ENCODE results near the gene SIRPD. TPM values are rescaled to one million over a fixed set of nuclear protein-coding genes. Genes with fewer than 3 reads are reported as not detected.
"Not testable (repeated sequence)": the region's sequence is repeated elsewhere in the genome, so short reads cannot be mapped to it uniquely, and the experiment has no call there.

The SIRPD gene
- total RNA-seq, 1 experiment from 2014 or later = not detected

DNA sequence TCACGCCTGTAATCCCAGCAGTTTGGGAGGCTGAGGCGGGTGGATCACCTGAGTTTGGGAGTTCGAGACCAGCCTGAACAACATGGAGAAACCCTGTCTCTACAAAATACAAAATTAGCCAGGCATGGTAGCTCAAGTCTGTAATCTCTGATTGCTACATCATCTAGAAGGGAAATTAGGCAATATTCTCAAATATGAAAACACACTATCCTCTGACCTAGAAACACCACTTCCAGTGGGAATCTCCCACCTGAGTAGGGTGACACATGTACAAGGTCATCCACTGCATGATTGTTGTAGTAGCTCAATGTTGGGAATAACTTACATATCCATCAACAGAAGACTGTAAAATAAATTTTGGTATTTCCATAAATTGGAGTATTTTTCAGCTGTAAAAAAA lies 19.1 kb upstream of the SIRPD start:
- H3K4me3 ChIP-seq (ENCODE audit: low read length) = no peak overlapping the region
- H3K4me2 ChIP-seq (ENCODE audit: low read depth, low read length, poor library complexity, severe bottlenecking) = no peak overlapping the region
- H2AFZ ChIP-seq (ENCODE audit: low read length) = no peak overlapping the region

DNA sequence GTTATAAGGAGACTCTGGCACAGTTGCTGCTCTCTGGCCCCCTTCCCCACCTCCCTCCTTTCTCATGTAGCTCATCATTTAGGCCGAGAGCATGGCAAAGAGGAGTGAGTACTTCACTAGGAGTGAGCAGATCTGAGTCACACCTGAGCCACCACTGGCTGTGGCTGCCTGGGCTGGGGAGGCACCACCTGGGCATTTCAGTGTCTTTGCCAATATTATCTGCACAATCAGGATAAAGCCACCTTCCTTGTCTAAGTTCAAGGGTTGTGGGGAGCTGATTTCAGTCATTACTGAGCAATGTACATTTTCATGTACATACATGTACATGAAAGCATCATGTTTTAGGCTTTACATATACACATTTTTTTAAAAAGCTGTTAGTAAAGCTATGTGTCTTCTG lies 18.5 kb upstream of the SIRPD start:
- H3K9me2 ChIP-seq (replicated peaks; ENCODE audit: insufficient read depth, low read length); H3K27ac ChIP-seq (ENCODE audit: low read length); H4K20me1 ChIP-seq (ENCODE audit: insufficient read depth, low read depth, low read length); H3K79me2 ChIP-seq (ENCODE audit: low read length); H3K9me3 ChIP-seq (ENCODE audit: low read length); DNase-seq; H3K27me3 ChIP-seq (ENCODE audit: low read length); H3K9ac ChIP-seq (ENCODE audit: low read length); H3K4me1 ChIP-seq (ENCODE audit: low read length); H3K4me3 ChIP-seq (ENCODE audit: low read length); H2AFZ ChIP-seq (ENCODE audit: low read length); H3K4me2 ChIP-seq (ENCODE audit: low read depth, low read length, poor library complexity, severe bottlenecking); H3K36me3 ChIP-seq (ENCODE audit: insufficient read depth, low read length): not testable (repeated sequence)

More for the DNA sequence above, 19.1 kb upstream of the SIRPD start:
- no peaks in the 10 kb centered on the region for H3K9me2 ChIP-seq (replicated peaks; ENCODE audit: insufficient read depth, low read length)
- no peak overlapping the region for H3K9ac ChIP-seq (ENCODE audit: low read length)
- no peaks in the 10 kb centered on the region for H3K4me1 ChIP-seq (ENCODE audit: low read length)
- no peaks in the 10 kb centered on the region for H3K27me3 ChIP-seq (ENCODE audit: low read length)
- no peak for DNase-seq
- H3K36me3 ChIP-seq (ENCODE audit: insufficient read depth, low read length) = no peaks in the 10 kb centered on the region
- no peaks in the 10 kb centered on the region for H4K20me1 ChIP-seq (ENCODE audit: insufficient read depth, low read depth, low read length)
- no peaks in the 10 kb centered on the region for H3K9me3 ChIP-seq (ENCODE audit: low read length)
- no peak overlapping the region for H3K27ac ChIP-seq (ENCODE audit: low read length)
- H3K79me2 ChIP-seq (ENCODE audit: low read length) = no peaks in the 10 kb centered on the region

DNA sequence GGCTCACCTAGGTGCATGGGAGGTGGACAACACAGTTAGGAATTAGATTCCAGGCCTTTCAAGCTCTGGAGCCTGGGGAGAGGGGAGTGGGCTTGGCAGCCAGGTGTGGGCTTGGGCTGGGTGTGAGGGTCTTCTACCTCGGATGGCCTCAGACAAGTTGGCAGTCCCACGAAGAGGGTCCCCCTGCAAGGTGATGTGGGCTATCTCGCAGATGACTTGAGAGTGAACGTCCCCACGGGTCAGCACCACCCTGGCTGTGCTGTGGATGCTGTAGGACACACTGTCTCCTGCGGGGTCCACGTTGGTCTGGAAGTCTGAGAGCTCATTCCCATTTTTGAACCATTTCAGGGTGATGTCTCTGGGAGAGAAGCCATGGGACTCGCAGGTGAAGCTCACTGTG lies 14.1 kb upstream of the SIRPD start:
- not testable (repeated sequence) for H3K4me1 ChIP-seq (ENCODE audit: low read length); H3K9me2 ChIP-seq (replicated peaks; ENCODE audit: insufficient read depth, low read length); H3K9ac ChIP-seq (ENCODE audit: low read length); H3K27ac ChIP-seq (ENCODE audit: low read length); H3K27me3 ChIP-seq (ENCODE audit: low read length); H3K79me2 ChIP-seq (ENCODE audit: low read length); H3K9me3 ChIP-seq (ENCODE audit: low read length); DNase-seq; H2AFZ ChIP-seq (ENCODE audit: low read length); H4K20me1 ChIP-seq (ENCODE audit: insufficient read depth, low read depth, low read length); H3K4me3 ChIP-seq (ENCODE audit: low read length); H3K36me3 ChIP-seq (ENCODE audit: insufficient read depth, low read length); H3K4me2 ChIP-seq (ENCODE audit: low read depth, low read length, poor library complexity, severe bottlenecking)

DNA sequence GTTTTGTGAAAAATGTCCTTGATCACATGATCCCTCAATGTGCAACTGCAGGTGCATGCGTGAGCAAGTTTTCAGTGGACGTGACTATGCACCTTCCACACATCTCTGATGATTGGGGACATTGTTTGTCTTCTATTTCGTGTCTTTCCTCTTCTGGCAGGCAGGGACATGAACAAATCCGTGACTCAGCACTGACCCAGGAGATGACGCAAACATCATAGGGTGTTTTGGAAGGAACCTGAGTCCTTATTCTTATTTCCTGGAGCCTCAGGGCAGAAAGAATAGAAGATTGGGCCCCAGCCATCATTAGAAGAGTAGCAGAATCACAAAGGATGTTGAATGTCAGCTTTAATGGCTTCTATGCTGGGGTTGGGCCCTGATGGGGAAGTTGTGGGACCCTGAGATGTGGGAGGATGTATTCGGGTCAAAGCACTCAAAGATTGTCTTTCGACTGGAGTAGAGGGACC lies 11.9 kb upstream of the SIRPD start:
- Histone ChIP-seq H4K20me1 (ENCODE audit: insufficient read depth, low read depth, low read length) (no peaks in the 10 kb centered on the region), H3K9me2 (replicated peaks; ENCODE audit: insufficient read depth, low read length) (no peaks in the 10 kb centered on the region), H3K27ac (ENCODE audit: low read length) (no peak overlapping the region), H3K36me3 (ENCODE audit: insufficient read depth, low read length) (no peaks in the 10 kb centered on the region), H3K4me1 (ENCODE audit: low read length) (no peaks in the 10 kb centered on the region), H3K9me3 (ENCODE audit: low read length) (no peaks in the 10 kb centered on the region), H3K79me2 (ENCODE audit: low read length) (no peaks in the 10 kb centered on the region), H2AFZ (ENCODE audit: low read length) (no peak overlapping the region), H3K4me3 (ENCODE audit: low read length) (no peak overlapping the region), H3K27me3 (ENCODE audit: low read length) (no peaks in the 10 kb centered on the region), H3K9ac (ENCODE audit: low read length) (no peak overlapping the region), H3K4me2 (ENCODE audit: low read depth, low read length, poor library complexity, severe bottlenecking) (no peak overlapping the region)
- DNase-seq = no peak

DNA sequence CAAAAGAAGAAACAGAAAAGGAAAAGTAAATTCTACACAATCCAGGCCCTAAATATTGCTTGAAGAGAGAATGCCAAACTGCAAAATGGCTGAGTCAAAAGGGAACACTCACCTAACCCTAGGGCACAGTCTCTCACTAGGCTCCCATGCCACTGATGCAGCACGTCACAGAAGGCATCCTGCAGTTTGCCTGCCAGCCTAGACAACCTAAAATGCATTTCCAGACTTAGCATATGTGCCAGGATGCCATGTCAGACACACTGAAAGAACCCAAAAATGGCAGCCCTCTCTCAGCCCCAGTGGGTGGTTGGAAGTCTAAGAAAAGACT lies 10.6 kb upstream of the SIRPD start:
- DNase-seq = no peak

DNA sequence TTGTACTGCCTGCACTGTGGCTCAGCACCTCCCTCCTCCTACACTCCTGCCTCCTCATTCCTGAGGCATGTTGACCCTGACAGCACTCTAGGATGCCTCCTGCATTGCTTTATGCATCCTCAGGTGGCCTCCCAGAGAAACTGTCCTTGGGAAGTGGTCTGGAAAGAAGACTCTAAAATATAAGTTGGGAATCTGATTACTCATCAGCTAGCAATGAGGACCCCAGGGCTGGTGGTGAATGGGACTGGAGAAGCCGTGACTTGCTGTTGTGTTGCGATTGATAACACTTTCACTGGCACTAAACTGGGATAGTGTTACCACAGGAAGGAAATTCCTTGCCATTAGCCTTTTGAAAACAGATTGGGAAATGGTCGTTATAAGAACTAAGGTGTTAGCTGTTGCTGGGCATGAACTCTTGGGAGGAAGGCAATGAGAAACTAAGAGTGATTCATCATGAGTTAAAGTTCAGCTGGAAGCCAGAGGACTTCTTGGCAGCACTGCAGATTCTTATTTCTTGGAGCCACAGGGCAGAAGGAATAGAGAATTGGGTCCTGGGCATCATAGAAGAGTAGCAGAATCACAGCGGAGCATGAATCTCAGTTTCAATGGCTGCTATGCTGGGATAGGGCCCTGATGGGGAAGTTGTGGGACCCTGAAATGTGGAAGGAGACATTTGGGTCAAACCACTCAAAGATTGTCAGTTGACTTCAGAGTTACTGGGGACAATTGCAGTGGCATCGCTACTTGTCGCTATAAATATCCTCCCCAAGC lies 10.1 kb upstream of the SIRPD start:
- no peak overlapping the region for H3K4me3 ChIP-seq (ENCODE audit: low read length)
- no peak overlapping the region for H3K9ac ChIP-seq (ENCODE audit: low read length)
- H3K4me1 ChIP-seq (ENCODE audit: low read length) = no peaks in the 10 kb centered on the region
- no peaks in the 10 kb centered on the region for H3K79me2 ChIP-seq (ENCODE audit: low read length)
- H3K9me2 ChIP-seq (replicated peaks; ENCODE audit: insufficient read depth, low read length) = no peaks in the 10 kb centered on the region
- no peaks in the 10 kb centered on the region for H4K20me1 ChIP-seq (ENCODE audit: insufficient read depth, low read depth, low read length)
- H3K4me2 ChIP-seq (ENCODE audit: low read depth, low read length, poor library complexity, severe bottlenecking) = no peak overlapping the region
- no peaks in the 10 kb centered on the region for H3K36me3 ChIP-seq (ENCODE audit: insufficient read depth, low read length)
- no peaks in the 10 kb centered on the region for H3K9me3 ChIP-seq (ENCODE audit: low read length)
- H3K27ac ChIP-seq (ENCODE audit: low read length) = no peak overlapping the region
- no peak overlapping the region for H2AFZ ChIP-seq (ENCODE audit: low read length)
- no peak for DNase-seq
- H3K27me3 ChIP-seq (ENCODE audit: low read length) = no peaks in the 10 kb centered on the region

More for the DNA sequence above, 10.6 kb upstream of the SIRPD start:
- H3K79me2 ChIP-seq (ENCODE audit: low read length) = no peaks in the 10 kb centered on the region
- H3K4me1 ChIP-seq (ENCODE audit: low read length) = no peaks in the 10 kb centered on the region
- no peaks in the 10 kb centered on the region for H3K9me2 ChIP-seq (replicated peaks; ENCODE audit: insufficient read depth, low read length)
- H3K4me3 ChIP-seq (ENCODE audit: low read length) = no peak overlapping the region
- no peaks in the 10 kb centered on the region for H3K9me3 ChIP-seq (ENCODE audit: low read length)
- no peak overlapping the region for H3K9ac ChIP-seq (ENCODE audit: low read length)
- H4K20me1 ChIP-seq (ENCODE audit: insufficient read depth, low read depth, low read length) = no peaks in the 10 kb centered on the region
- H3K27ac ChIP-seq (ENCODE audit: low read length) = no peak overlapping the region
- no peaks in the 10 kb centered on the region for H3K36me3 ChIP-seq (ENCODE audit: insufficient read depth, low read length)
- no peaks in the 10 kb centered on the region for H3K27me3 ChIP-seq (ENCODE audit: low read length)
- no peak overlapping the region for H3K4me2 ChIP-seq (ENCODE audit: low read depth, low read length, poor library complexity, severe bottlenecking)
- H2AFZ ChIP-seq (ENCODE audit: low read length) = no peak overlapping the region

DNA sequence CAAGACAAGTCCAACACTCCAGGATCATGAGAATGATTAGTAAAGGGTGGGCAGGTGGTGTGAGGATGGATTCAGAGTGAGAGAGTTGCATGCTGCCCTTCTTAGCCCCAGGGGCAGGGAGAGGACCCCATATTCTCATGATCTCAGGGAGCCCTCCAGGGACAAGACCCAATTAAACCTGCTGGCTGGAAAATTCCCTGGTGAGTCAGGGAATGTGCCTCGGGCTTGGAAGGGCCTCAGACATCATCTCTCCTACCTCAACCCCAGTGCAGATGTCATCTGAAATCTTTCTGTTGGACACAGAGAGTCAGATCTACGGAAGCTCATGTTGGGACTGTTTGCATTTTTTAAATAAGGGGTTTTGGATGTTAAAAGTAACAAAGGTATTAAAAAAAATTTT lies 9.2 kb upstream of the SIRPD start:
- Histone ChIP-seq H3K79me2 (ENCODE audit: low read length) (no peaks in the 10 kb centered on the region), H4K20me1 (ENCODE audit: insufficient read depth, low read depth, low read length) (no peaks in the 10 kb centered on the region), H3K36me3 (ENCODE audit: insufficient read depth, low read length) (no peaks in the 10 kb centered on the region), H3K4me3 (ENCODE audit: low read length) (no peak overlapping the region), H3K9ac (ENCODE audit: low read length) (no peak overlapping the region), H3K4me1 (ENCODE audit: low read length) (no peaks in the 10 kb centered on the region), H3K9me2 (replicated peaks; ENCODE audit: insufficient read depth, low read length) (no peaks in the 10 kb centered on the region), H3K4me2 (ENCODE audit: low read depth, low read length, poor library complexity, severe bottlenecking) (no peak overlapping the region), H2AFZ (ENCODE audit: low read length) (no peak overlapping the region), H3K27ac (ENCODE audit: low read length) (no peak overlapping the region), H3K9me3 (ENCODE audit: low read length) (no peaks in the 10 kb centered on the region), H3K27me3 (ENCODE audit: low read length) (no peaks in the 10 kb centered on the region)
- no peak for DNase-seq

DNA sequence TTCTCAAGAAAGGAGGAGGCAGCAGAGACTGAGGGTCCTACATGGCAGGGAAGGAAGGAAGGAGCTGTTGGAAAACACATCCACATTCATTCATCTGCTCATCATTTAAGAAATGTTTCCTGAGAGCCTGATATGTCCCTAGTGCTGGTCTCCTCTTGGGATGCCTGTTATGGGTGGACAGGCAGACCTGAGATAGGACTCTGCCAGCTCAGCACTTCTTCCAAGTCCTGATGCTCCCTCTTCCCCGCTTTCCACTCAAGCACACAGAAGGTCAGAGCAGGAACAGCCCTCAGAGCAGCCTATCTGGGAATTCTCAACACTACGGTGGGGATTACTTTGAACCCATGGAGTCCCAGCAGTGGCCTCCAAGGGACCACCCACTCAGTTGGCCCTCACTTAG lies 8.0 kb upstream of the SIRPD start:
- Histone ChIP-seq H3K79me2 (ENCODE audit: low read length) (no peaks in the 10 kb centered on the region), H3K9me2 (replicated peaks; ENCODE audit: insufficient read depth, low read length) (no peaks in the 10 kb centered on the region), H3K9me3 (ENCODE audit: low read length) (no peaks in the 10 kb centered on the region), H3K4me1 (ENCODE audit: low read length) (no peaks in the 10 kb centered on the region), H3K4me2 (ENCODE audit: low read depth, low read length, poor library complexity, severe bottlenecking) (no peak overlapping the region), H2AFZ (ENCODE audit: low read length) (no peak overlapping the region), H4K20me1 (ENCODE audit: insufficient read depth, low read depth, low read length) (no peaks in the 10 kb centered on the region), H3K27me3 (ENCODE audit: low read length) (no peaks in the 10 kb centered on the region), H3K27ac (ENCODE audit: low read length) (no peak overlapping the region), H3K4me3 (ENCODE audit: low read length) (no peak overlapping the region), H3K9ac (ENCODE audit: low read length) (no peak overlapping the region), H3K36me3 (ENCODE audit: insufficient read depth, low read length) (no peaks in the 10 kb centered on the region)
- DNase-seq = no peak

Measured in Karpas-422 (cell line).